GM19043 (cell line): ENCODE data around the gene FDPS.
A peak's percentile ranks its signal among the peaks of the same experiment; 100 is the strongest.
"Not testable (repeated sequence)": the region's sequence is repeated elsewhere in the genome, so short reads cannot be mapped to it uniquely, and the experiment has no call there.

ENCODE experiments used
- ATAC-seq: cut with Tn5 transposase; IDR thresholded peaks from one replicate; pipeline ENCODE4 v1.9.1; 2021; ENCODE audit warnings: low read depth; ENCODE audit not compliant: unreplicated experiment

FDPS gene

GRCh38 chr1:155318082-155318481 is 9.4 kb downstream of the FDPS start:
- ATAC-seq, result no peak

- ATAC-seq, result no peak
Measured at GRCh38 chr1:155319536-155319935, 10.9 kb downstream of the FDPS start.

DNA sequence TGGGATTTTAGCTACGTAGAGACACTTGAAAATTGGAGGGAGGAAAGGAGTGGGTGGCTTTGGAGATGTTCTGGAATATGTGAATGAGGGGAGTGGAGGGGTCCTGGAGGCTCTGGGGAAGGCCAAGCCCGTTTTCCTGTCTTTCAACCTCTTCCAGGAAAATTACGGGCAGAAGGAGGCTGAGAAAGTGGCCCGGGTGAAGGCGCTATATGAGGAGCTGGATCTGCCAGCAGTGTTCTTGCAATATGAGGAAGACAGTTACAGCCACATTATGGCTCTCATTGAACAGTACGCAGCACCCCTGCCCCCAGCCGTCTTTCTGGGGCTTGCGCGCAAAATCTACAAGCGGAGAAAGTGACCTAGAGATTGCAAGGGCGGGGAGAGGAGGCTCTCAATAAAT is 11.6 kb downstream of the FDPS start:
- no peak for ATAC-seq

DNA sequence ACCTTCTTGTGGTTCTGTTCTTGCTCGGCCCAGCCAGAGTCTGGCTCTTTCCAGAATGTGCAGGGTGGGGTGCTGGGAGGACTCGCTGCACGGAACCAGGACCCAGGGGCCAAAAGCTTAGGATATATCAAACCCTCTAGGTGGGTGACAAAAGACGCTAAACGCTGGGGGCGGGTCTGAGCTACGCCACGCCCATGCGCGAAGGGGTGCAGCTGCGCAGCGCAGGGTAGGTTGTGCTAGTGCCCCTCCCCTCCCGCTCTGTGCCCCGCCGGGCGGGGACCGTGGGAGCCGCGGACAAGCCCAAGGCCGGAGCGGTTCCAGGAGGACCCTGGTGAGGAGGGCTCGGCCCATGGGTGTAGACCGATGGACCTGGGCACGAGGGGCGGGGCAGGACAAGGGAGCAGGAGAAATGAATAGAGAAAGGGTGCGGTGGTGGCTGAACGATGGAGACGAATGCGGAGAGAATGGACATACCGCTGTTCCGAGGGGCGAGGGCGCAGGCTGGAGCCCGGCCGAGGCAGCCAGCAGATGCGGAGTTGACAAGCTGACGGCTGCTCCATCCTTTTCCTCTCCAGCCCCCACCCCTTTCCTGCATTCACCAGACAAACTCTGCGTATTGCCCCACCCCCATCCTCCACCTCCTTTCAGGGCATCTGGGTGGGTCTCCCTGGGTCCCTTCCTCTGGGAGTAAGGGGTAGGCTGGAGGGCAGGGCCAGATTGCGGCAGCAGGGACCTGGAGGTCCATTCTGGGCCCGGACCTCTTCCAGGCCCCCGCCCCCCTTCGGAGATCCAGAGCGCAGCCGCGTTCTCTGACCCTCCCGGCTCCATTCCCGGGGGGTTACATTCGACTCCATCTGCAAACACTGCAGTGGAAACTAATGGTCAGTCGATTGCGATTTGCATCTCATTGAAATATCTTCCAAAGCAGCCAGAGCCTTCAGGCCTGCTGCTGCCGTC is 12.3 kb downstream of the FDPS start, which contains the start of gene RUSC1:
RUSC1 (plus strand) TSS at position 234 of the 957 bp plus-strand sequence. CDS start 880 bp downstream, outside the sequence.
- ATAC-seq, result no peak

- no peak for ATAC-seq
Measured at GRCh38 chr1:155321639-155322503, 13.2 kb downstream of the FDPS start.

DNA sequence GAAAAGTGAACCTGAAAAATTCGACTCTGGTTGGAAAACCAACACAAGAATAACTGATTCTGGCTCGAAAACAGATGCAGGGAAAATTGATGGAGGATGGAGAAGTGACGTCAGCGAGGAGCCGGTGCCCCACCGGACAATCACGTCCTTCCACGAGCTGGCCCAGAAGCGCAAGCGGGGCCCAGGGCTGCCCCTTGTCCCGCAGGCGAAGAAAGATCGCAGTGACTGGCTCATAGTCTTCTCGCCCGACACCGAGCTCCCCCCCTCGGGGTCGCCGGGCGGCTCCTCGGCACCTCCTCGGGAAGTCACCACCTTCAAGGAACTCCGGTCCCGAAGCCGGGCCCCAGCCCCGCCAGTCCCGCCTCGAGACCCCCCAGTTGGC is 13.9 kb downstream of the FDPS start:
- ATAC-seq, result no peak

GRCh38 chr1:155322953-155323728 is 14.5 kb downstream of the FDPS start:
- ATAC-seq, result peak; percentile 28

DNA sequence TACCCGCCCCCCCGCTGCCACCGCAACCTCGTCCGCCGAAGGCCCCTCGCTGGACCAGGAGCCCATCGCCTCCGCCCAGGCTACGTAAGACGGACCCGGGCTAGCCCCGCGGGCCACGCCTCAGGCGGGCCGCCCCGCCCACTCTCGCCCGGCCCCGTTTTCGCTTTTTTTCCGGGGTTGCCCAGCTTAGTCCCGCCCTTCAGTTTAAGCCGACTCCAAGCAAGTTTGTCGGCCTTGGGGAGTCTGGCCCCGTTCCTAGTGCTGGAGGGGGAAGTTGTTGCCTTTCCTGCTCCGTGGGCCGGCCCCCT is 15.0 kb downstream of the FDPS start:
- ATAC-seq, result peak; percentile 33

DNA sequence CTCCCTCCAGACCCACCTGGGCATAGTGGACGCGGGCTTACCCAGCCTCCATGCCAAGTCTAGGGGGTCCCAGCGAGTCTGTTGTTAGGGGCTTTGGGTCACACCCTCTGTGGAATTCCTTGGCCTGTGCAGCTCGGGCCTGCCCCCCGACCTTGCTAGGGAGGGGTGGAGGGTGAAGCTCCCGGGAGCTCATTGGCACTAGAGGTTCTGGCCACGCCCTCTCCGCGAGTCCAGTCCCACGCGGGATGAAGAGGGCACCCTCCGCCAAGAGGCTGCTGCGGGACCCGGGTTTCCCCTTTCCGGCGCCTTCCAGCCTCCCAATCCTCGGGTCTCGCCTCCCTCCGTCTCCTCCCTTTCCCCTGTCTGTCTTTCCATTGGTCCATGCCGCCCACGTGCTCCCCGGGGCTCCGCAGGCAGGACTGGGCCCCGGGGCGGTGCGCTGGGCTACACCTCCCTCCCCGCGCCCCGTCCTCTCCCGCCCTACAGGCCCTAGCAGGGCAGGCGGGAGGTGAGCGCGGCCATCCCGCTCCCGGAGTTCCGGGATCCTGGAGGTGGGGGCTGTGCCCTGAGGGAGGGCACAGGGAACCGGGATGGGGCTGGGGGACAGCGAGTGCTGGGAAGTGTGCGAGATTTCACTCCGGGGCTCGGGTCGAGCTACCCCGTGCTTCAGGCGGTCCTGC is 15.5 kb downstream of the FDPS start:
- peak; percentile 69 for ATAC-seq

GRCh38 chr1:155324717-155325602 is 16.3 kb downstream of the FDPS start:
- ATAC-seq, result no peak

GRCh38 chr1:155325603-155325893 is 16.9 kb downstream of the FDPS start:
- no peak for ATAC-seq

- no peak for ATAC-seq
Measured at GRCh38 chr1:155326020-155326526, 17.4 kb downstream of the FDPS start.

DNA sequence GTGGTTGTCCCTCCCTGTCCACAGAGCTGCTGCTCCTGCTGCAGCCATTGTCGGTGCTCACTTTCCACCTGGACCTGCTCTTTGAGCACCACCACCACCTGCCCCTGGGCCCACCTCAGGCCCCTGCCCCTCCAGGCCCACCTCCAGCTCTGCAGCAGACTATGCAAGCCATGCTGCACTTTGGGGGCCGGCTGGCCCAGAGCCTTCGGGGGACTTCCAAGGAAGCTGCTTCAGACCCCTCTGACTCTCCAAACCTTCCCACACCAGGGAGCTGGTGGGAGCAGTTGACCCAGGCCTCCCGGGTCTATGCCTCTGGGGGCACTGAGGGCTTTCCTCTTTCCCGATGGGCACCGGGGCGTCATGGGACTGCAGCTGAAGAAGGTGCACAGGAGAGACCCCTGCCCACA is 18.0 kb downstream of the FDPS start:
- ATAC-seq, result no peak

DNA sequence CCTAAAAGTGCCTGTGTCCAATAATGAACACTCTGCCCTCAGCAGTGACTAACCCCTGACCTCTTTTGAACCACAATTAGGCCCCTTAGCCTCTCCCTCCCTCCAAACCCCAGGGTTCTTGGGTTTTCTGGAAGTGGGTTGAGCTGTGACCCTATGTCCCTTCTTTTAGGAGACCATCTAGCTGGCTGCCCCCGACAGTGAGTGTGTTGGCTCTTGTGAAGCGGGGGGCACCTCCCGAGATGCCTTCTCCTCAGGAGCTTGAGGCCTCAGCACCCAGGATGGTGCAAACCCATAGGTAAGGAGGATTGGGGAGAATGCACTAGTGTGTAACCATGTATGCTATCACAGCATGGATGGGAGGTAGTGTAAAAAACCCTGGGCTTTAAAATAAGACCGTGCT is 19.3 kb downstream of the FDPS start:
- ATAC-seq, result no peak

DNA sequence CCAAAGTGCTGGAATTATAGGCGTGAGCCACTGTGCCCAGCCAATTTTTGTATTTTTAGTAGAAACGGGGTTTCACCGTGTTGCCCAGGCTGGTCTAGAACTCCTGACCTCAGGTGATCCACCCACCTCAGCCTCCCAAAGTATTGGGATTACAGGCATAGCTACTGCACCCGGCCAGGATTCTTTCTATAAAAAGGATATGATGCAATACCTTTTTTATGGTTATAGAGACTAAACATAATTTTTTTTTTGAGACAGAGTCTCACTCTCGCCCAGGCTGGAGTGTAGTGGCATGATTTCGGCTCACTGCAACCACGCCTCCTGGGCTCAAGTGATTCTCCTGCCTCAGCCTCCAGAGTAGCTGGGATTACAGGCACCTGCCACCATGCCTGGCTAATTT is 20.2 kb downstream of the FDPS start:
- not testable (repeated sequence) for ATAC-seq

DNA sequence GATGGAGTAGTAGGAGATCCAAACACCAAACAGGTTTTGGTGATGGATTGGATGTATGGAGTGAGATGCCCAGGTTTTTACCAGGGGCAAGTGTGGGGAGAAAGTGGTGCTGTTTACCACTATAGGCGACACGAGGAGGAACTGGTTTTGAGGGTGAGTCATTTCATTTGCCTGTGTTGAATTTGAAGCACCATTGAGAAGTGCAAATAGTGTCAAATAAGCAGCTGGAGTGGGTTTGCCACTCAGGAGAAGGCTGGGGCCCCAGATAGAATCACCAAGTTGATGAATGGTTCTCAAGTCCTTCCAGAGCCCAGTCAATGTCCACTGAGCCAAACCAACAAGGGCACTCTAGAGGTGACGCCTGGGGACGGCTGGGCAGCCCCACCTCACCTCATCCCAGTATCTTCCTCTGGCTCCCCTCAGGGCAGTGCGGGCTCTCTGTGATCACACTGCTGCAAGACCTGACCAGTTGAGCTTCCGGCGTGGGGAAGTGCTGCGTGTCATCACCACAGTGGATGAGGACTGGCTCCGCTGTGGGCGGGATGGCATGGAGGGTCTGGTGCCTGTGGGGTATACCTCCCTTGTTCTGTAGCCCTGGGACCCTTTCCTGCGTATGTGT is 21.4 kb downstream of the FDPS start:
- no peak for ATAC-seq

GRCh38 chr1:155334962-155335361 is 26.3 kb downstream of the FDPS start:
- ATAC-seq, result no peak

DNA sequence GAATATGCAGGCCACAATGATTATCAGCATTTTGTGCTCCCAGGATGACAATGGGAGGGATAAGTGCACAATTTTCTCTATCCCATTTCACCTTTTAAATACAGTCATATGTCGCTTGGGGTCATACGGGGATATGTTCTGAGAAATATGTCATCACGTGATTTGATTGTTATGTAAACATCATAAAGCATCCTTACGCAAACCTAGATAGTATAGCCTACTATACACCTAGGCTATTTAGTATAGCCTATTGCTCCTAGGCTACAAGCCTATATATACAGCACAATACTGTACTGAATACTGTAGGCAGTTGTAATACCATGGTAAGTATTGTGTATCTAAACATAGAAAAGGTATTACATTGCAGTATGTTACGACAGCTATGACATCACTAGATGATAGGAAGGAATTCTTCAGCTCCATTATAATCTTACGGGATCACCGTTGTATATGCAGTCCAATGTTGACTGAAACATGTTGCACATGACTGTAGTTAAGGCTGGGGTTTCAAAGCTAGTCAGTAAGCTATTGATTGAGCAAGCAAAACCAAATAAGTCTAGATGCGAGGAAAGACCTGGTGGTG is 30.9 kb downstream of the FDPS start:
- ATAC-seq, result no peak
